ENCODE data around the gene NOS1.
A peak's percentile ranks its signal among the peaks of the same experiment; 100 is the strongest.

The NOS1 gene

GRCh38 chr12:117330441-117331113, 30.8 kb downstream of the NOS1 start:
- TF ChIP-seq CTCF (conservative IDR thresholded peaks at IDR 0.05; ENCODE audit: low read depth): no peak
- CTCF ChIA-PET: no interaction called here
- DNase-seq (ENCODE audit: low spot score): no peak
- H3K27ac ChIP-seq: no peak overlapping the region
- POLR2A ChIA-PET (ENCODE audit: low non-redundant PET): no interaction called here

- no peak for TF ChIP-seq CTCF (conservative IDR thresholded peaks at IDR 0.05; ENCODE audit: low read depth)
- no peak overlapping the region for H3K27ac ChIP-seq
- DNase-seq (ENCODE audit: low spot score): no peak
- ChIA-PET POLR2A (ENCODE audit: low non-redundant PET) (no interaction called here), CTCF (interaction anchor here (0.6 to 0.8 kb wide), 2 partner anchors 22 to 507 kb away, joined by 3 read pairs; no protein-coding TSS in a partner anchor)
Observed at GRCh38 chr12:117329756-117330155, 31.7 kb downstream of the NOS1 start.

GRCh38 chr12:117328556-117329100, 32.8 kb downstream of the NOS1 start:
- no peak for DNase-seq (ENCODE audit: low spot score)
- POLR2A ChIA-PET (ENCODE audit: low non-redundant PET): interaction anchor here (0.6 kb wide), 1 partner anchor 8 kb away, joined by 3 read pairs; no protein-coding TSS in a partner anchor
- TF ChIP-seq CTCF (conservative IDR thresholded peaks at IDR 0.05; ENCODE audit: low read depth): no peak
- CTCF ChIA-PET: interaction anchor here (1.2 kb wide), 1 partner anchor 38 kb away, joined by 3 read pairs; no protein-coding TSS in a partner anchor
- peak overlapping the region; percentile 9; the same call in 1 of the 2 replicates for H3K27ac ChIP-seq

GRCh38 chr12:117322428-117322827, 39.0 kb downstream of the NOS1 start:
- H3K27ac ChIP-seq: no peak overlapping the region
- no peak for DNase-seq (ENCODE audit: low spot score)
- ChIA-PET POLR2A (ENCODE audit: low non-redundant PET) (no interaction called here), CTCF (no interaction called here)
- no peak for TF ChIP-seq CTCF (conservative IDR thresholded peaks at IDR 0.05; ENCODE audit: low read depth)

- ChIA-PET CTCF (no interaction called here), POLR2A (ENCODE audit: low non-redundant PET) (no interaction called here)
- TF ChIP-seq CTCF (conservative IDR thresholded peaks at IDR 0.05; ENCODE audit: low read depth): no peak
Observed at GRCh38 chr12:117321572-117321971, 39.9 kb downstream of the NOS1 start.

GRCh38 chr12:117318591-117318990, 42.8 kb downstream of the NOS1 start:
- DNase-seq (ENCODE audit: low spot score): no peak
- CTCF ChIA-PET: no interaction called here
- POLR2A ChIA-PET (ENCODE audit: low non-redundant PET): no interaction called here
- TF ChIP-seq CTCF (conservative IDR thresholded peaks at IDR 0.05; ENCODE audit: low read depth): no peak
- H3K27ac ChIP-seq: no peak overlapping the region

More at GRCh38 chr12:117321572-117321971, 39.9 kb downstream of the NOS1 start:
- H3K27ac ChIP-seq: no peak overlapping the region
- no peak for DNase-seq (ENCODE audit: low spot score)

Data from RWPE1 (cell line).